HCT116 (cell line): Measurements from ENCODE around the gene CELA2B. TPM values are rescaled to one million over a fixed set of nuclear protein-coding genes. Genes with fewer than 3 reads are reported as not detected.
"Not testable (repeated sequence)": the region's sequence is repeated elsewhere in the genome, so short reads cannot be mapped to it uniquely, and the experiment has no call there.

Experiments used
- ATAC-seq: fragments of 200-7000 bp; cut with Tn5 transposase; 2 replicates; pipeline ENCODE4 v1.9.1; 2020; ENCODE audit warnings: mild to moderate bottlenecking, moderate library complexity
- BruUV-seq: library from RNA; stranded (reverse); fragments of 400-500 nt; replicated peaks from 2 replicates; lab custom pipeline; 2021; lab: Mats Ljungman, UMichigan
- CTCF ChIA-PET: fragments of 300-600 bp; sonication (Branson Sonifier 250); formaldehyde crosslinking; loops from one replicate; lab custom pipeline; 2021; ENCODE audit warnings: antibody characterized with exemption; lab: Charles Lee
- POLR2A ChIA-PET: fragments of 300-600, 350-600 bp; sonication (Branson Sonifier 250); formaldehyde crosslinking; loops from one replicate; lab custom pipeline; 2021; ENCODE audit warnings: antibody characterized with exemption; lab: Charles Lee
- RAD21 ChIA-PET, 2 experiments: fragments of 300-600 bp; sonication (Branson Sonifier 250); formaldehyde crosslinking; loops; one replicate each; lab custom pipeline; 2023; ENCODE audit warnings: low total read pairs in 2 of 2; ENCODE audit not compliant: uncharacterized antibody in 2 of 2, unreplicated experiment in 2 of 2, low non-redundant PET in 1 of 2; lab: Charles Lee
- DNase-seq: peaks from one replicate; pipeline ENCODE4 v3.0.0-alpha.2; 2010; ENCODE audit warnings: low read depth, low spot score
- H2AFZ ChIP-seq: fragments of 200-600 bp; shearing (Covaris generic), sonication (generic); 2 replicates; pipeline ENCODE4 v1.6.1; 2017; ENCODE audit warnings: low read depth, mixed run types, mixed read lengths, antibody characterized with exemption, low read length; ENCODE audit not compliant: poor library complexity, severe bottlenecking
- H3K27ac ChIP-seq: 2 replicates; pipeline ENCODE4 v1.5.1; 2012; ENCODE audit warnings: low read depth, low read length
- H3K27me3 ChIP-seq: fragments of 200-600 bp; sonication (generic); 2 replicates; pipeline ENCODE4 v1.6.1; 2016; ENCODE audit warnings: mixed run types, low read length, mixed read lengths; ENCODE audit not compliant: insufficient read depth
- H3K36me3 ChIP-seq, 2 experiments: fragments of 200-500 bp in 1 of 2; fragments of 200-600 bp in 1 of 2; sonication (Bioruptor generic) in 1 of 2; sonication (generic) in 1 of 2; 2 replicates each; pipeline versions ENCODE4 v1.5.1 to v1.6.1; 2014 to 2016; ENCODE audit warnings: low read length in 2 of 2, inconsistent platforms in 1 of 2, mixed read lengths in 1 of 2, mixed run types in 1 of 2; ENCODE audit not compliant: insufficient read depth in 2 of 2, control insufficient read depth in 1 of 2
- H3K4me1 ChIP-seq, 2 experiments: fragments of 200-600 bp in 1 of 2; sonication (generic) in 1 of 2; 2 replicates each; pipeline versions ENCODE4 v1.5.1 to v1.6.1; 2012 to 2017; ENCODE audit warnings: low read length in 2 of 2, inconsistent platforms in 1 of 2, mild to moderate bottlenecking in 1 of 2, mixed read lengths in 1 of 2, mixed run types in 1 of 2, moderate library complexity in 1 of 2; ENCODE audit not compliant: insufficient read depth in 2 of 2, control insufficient read depth in 1 of 2
- H3K4me2 ChIP-seq: fragments of 200-600 bp; sonication (generic); 2 replicates; pipeline ENCODE4 v1.6.1; 2017; ENCODE audit warnings: mixed run types, low read length, mixed read lengths
- H3K4me3 ChIP-seq, 2 experiments: fragments of 200-600 bp in 1 of 2; sonication (generic) in 1 of 2; replicated peaks in 1 of 2; 2 replicates each; pipeline ENCODE4 v1.5.1; 2011 to 2016; ENCODE audit warnings: low read length in 2 of 2, control low read depth in 1 of 2, low read depth in 1 of 2, mild to moderate bottlenecking in 1 of 2, mixed read lengths in 1 of 2, mixed run types in 1 of 2
- H3K79me2 ChIP-seq: fragments of 200-600 bp; sonication (generic); 2 replicates; pipeline ENCODE4 v1.6.1; 2017; ENCODE audit warnings: mild to moderate bottlenecking, mixed run types, low read length, moderate library complexity, mixed read lengths; ENCODE audit not compliant: insufficient read depth
- H3K9ac ChIP-seq: fragments of 200-600 bp; sonication (generic); 2 replicates; pipeline ENCODE4 v1.6.1; 2016; ENCODE audit warnings: low read length, mixed read lengths
- H3K9me2 ChIP-seq: fragments of 200-600 bp; sonication (generic), shearing (Covaris generic); 2 replicates; pipeline ENCODE4 v1.6.1; 2017; ENCODE audit warnings: mixed run types, mild to moderate bottlenecking, moderate library complexity; ENCODE audit not compliant: insufficient read depth
- H3K9me3 ChIP-seq, 2 experiments: fragments of 200-500 bp in 1 of 2; fragments of 200-600 bp in 1 of 2; sonication (Bioruptor generic) in 1 of 2; sonication (generic) in 1 of 2; 2 replicates each; pipeline ENCODE4 v1.6.1; 2014 to 2017; ENCODE audit warnings: low read length in 2 of 2, mixed read lengths in 2 of 2, inconsistent platforms in 1 of 2, low read depth in 1 of 2, mild to moderate bottlenecking in 1 of 2, mixed run types in 1 of 2, moderate library complexity in 1 of 2; ENCODE audit not compliant: control insufficient read depth in 1 of 2, insufficient read depth in 1 of 2
- H4K20me1 ChIP-seq: fragments of 200-600 bp; sonication (generic), shearing (Covaris generic); 2 replicates; pipeline ENCODE4 v1.6.1; 2017; ENCODE audit warnings: mixed run types, mild to moderate bottlenecking, moderate library complexity; ENCODE audit not compliant: insufficient read depth
- CEBPB ChIP-seq: IDR thresholded peaks from 2 replicates; pipeline ENCODE4 v1.6.1; 2012; ENCODE audit warnings: low read depth
- ELF1 ChIP-seq: IDR thresholded peaks from 2 replicates; pipeline ENCODE4 v1.6.1; 2012; ENCODE audit warnings: low read depth, borderline replicate concordance
- POLR2AphosphoS5 ChIP-seq: IDR thresholded peaks from 2 replicates; pipeline ENCODE4 v1.6.1; 2011; ENCODE audit warnings: mild to moderate bottlenecking, low read depth, low read length, moderate library complexity
- SP1 ChIP-seq: IDR thresholded peaks from 2 replicates; pipeline ENCODE4 v1.6.1; 2012; ENCODE audit warnings: low read depth
- SRF ChIP-seq: IDR thresholded peaks from 2 replicates; pipeline ENCODE4 v1.6.1; 2012; ENCODE audit warnings: low read depth
- TCF7L2 ChIP-seq: IDR thresholded peaks from 2 replicates; pipeline ENCODE4 v1.7.0; 2011; ENCODE audit warnings: borderline replicate concordance, inconsistent platforms; ENCODE audit not compliant: insufficient read depth, insufficient read length; ENCODE audit errors: extremely low read depth
- YY1 ChIP-seq: IDR thresholded peaks from 2 replicates; pipeline ENCODE4 v1.6.1; 2011; ENCODE audit warnings: low read length, low read depth, moderate library complexity, mild to moderate bottlenecking; ENCODE audit not compliant: insufficient replicate concordance; ENCODE audit errors: extremely low read depth
- intact Hi-C: fragments of 100-400 bp; cut with micrococcal nuclease; formaldehyde crosslinking; loops from 2 replicates; pipeline ENCODE4 v1.10.0; 2022
- total RNA-seq: library from RNA; stranded (reverse); gene quantifications from one replicate; pipeline ENCODE4 v1.2.1, GENCODE V29; 2021; ENCODE audit not compliant: unreplicated experiment
- TF ChIP-seq, protein P1 (sequence below): IDR thresholded peaks from 2 replicates; pipeline ENCODE4 v1.6.1; 2012
- TF ChIP-seq, protein P2 (sequence below): IDR thresholded peaks from 2 replicates; pipeline ENCODE4 v1.6.1; 2011; ENCODE audit warnings: mild to moderate bottlenecking, low read length, moderate library complexity; ENCODE audit not compliant: insufficient replicate concordance; ENCODE audit errors: extremely low read depth
- TF ChIP-seq, protein P3 (sequence below): IDR thresholded peaks from 2 replicates; pipeline ENCODE4 v1.6.1; 2012; ENCODE audit warnings: low read depth

The CELA2B gene
- total RNA-seq, 1 experiment from 2014 or later = not detected

DNA sequence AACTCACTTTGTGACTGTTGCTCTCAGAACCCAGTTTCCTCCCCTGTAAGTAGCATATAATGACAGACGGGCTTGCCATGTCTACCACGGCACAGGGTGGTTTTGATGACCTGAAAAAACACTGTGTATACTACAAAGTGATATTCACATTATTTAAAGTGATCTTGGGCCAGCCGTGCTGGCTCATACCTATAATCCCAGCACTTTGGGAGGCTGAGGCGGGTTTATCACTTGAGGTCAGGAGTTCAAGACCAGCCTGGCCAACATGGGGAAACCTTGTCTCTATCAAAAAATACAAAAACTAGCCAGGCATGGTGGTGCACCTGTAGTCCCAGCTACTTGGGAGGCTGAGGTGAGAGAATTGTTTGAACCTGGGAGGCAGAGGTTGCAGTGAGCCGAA is 38.7 kb downstream of the CELA2B start:
- H3K27ac ChIP-seq, H3K79me2 ChIP-seq, H3K36me3 ChIP-seq, POLR2A ChIA-PET, H3K9me2 ChIP-seq, BruUV-seq, H3K4me2 ChIP-seq, ATAC-seq, H3K4me3 ChIP-seq, H3K9me3 ChIP-seq, RAD21 ChIA-PET, intact Hi-C loops, H3K27me3 ChIP-seq, H2AFZ ChIP-seq, DNase-seq, H3K4me1 ChIP-seq, H4K20me1 ChIP-seq, H3K9ac ChIP-seq, CTCF ChIA-PET: not testable (repeated sequence)

DNA sequence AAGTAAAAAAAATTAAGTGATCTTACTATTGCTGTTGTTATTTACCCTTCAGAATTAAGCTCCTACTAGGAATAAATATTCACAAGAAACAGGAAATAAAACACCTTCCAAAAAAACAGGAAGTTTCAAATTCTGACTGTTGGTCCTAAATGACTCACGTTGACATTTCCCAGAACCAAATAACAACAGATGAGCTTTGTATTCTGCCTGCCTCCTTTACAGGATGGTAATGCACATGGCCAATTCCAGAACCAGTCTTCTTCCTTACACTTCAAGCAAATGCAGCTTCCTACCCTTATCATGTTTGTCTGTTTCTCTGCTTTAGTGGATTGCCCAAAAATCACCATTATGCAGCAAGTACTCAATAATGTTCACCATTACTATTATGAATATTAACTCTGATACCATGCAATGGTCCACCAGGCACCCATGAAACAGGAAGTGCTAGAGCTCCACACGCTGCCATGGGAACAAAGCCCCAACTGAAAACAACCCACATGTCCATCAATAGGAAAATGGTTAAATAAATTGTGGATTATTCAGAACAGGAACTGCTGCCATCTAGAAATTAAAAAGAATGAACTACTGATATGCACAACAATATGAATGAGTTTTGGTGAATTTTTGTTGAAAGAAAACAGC is 39.2 kb downstream of the CELA2B start:
- ChIA-PET CTCF (no interaction called here), RAD21 (no interaction called here), POLR2A (no interaction called here)
- H3K4me1 ChIP-seq = no peaks in the 10 kb centered on the region
- no peaks in the 10 kb centered on the region for H3K79me2 ChIP-seq
- H3K9me3 ChIP-seq = no peaks in the 10 kb centered on the region
- no peak for DNase-seq
- ATAC-seq = no peak
- no peaks in the 10 kb centered on the region for H3K27me3 ChIP-seq
- H3K4me3 ChIP-seq = no peak overlapping the region
- no peak overlapping the region for H3K27ac ChIP-seq
- H3K4me2 ChIP-seq = no peak overlapping the region
- BruUV-seq = no TSS peak
- no peak overlapping the region for H3K9ac ChIP-seq
- H3K36me3 ChIP-seq = peaks cover 2 to 5% of the 10 kb centered on the region in 2 experiments; a peak in 1 of 4 replicates
- H3K9me2 ChIP-seq = no peaks in the 10 kb centered on the region
- H2AFZ ChIP-seq = no peak overlapping the region
- intact Hi-C loops = no loop called here
- H4K20me1 ChIP-seq = no peaks in the 10 kb centered on the region
- TF ChIP-seq SP1 = no peak
- TF ChIP-seq TCF7L2 = no peak
- TF ChIP-seq, protein P1, sequence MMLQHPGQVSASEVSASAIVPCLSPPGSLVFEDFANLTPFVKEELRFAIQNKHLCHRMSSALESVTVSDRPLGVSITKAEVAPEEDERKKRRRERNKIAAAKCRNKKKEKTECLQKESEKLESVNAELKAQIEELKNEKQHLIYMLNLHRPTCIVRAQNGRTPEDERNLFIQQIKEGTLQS = no peak
- TF ChIP-seq, protein P2, sequence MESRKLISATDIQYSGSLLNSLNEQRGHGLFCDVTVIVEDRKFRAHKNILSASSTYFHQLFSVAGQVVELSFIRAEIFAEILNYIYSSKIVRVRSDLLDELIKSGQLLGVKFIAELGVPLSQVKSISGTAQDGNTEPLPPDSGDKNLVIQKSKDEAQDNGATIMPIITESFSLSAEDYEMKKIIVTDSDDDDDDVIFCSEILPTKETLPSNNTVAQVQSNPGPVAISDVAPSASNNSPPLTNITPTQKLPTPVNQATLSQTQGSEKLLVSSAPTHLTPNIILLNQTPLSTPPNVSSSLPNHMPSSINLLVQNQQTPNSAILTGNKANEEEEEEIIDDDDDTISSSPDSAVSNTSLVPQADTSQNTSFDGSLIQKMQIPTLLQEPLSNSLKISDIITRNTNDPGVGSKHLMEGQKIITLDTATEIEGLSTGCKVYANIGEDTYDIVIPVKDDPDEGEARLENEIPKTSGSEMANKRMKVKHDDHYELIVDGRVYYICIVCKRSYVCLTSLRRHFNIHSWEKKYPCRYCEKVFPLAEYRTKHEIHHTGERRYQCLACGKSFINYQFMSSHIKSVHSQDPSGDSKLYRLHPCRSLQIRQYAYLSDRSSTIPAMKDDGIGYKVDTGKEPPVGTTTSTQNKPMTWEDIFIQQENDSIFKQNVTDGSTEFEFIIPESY = no peak
- no peak for TF ChIP-seq POLR2AphosphoS5
- no peak for TF ChIP-seq SRF
- no peak for TF ChIP-seq YY1
- TF ChIP-seq, protein P3, sequence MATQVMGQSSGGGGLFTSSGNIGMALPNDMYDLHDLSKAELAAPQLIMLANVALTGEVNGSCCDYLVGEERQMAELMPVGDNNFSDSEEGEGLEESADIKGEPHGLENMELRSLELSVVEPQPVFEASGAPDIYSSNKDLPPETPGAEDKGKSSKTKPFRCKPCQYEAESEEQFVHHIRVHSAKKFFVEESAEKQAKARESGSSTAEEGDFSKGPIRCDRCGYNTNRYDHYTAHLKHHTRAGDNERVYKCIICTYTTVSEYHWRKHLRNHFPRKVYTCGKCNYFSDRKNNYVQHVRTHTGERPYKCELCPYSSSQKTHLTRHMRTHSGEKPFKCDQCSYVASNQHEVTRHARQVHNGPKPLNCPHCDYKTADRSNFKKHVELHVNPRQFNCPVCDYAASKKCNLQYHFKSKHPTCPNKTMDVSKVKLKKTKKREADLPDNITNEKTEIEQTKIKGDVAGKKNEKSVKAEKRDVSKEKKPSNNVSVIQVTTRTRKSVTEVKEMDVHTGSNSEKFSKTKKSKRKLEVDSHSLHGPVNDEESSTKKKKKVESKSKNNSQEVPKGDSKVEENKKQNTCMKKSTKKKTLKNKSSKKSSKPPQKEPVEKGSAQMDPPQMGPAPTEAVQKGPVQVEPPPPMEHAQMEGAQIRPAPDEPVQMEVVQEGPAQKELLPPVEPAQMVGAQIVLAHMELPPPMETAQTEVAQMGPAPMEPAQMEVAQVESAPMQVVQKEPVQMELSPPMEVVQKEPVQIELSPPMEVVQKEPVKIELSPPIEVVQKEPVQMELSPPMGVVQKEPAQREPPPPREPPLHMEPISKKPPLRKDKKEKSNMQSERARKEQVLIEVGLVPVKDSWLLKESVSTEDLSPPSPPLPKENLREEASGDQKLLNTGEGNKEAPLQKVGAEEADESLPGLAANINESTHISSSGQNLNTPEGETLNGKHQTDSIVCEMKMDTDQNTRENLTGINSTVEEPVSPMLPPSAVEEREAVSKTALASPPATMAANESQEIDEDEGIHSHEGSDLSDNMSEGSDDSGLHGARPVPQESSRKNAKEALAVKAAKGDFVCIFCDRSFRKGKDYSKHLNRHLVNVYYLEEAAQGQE = no peak
- TF ChIP-seq CEBPB = no peak
- no peak for TF ChIP-seq ELF1
